Mesothelial cell of epicardium (in vitro differentiated cells): ENCODE measurements around the gene HMSD. TPM values are rescaled to one million over a fixed set of nuclear protein-coding genes. Genes with fewer than 3 reads are reported as not detected.

Source experiments
- total RNA-seq: library from RNA; stranded (reverse); gene quantifications from 3 replicates; pipeline ENCODE4 v1.2.1, GENCODE V29; 2021

The HMSD gene
- total RNA-seq, 1 donor from 2014 or later: 2.7 TPM

Other genes starting within 250 kb of the HMSD start
- not detected in 3 replicates for gene SERPINB11, start 246.3 kb upstream of the HMSD start, total RNA-seq
- 0.40 to 0.68 TPM (median 0.51 TPM) in 3 replicates for gene SERPINB7, start 173.9 kb upstream of the HMSD start, total RNA-seq
- 1.00 to 1.4 TPM (median 1.2 TPM) in 3 replicates for gene SERPINB2, start 61.6 kb upstream of the HMSD start, total RNA-seq
- gene SERPINB10, start 41.3 kb upstream of the HMSD start, total RNA-seq: not detected in 3 replicates
- gene SERPINB8, start 20.8 kb downstream of the HMSD start, total RNA-seq: 5.3 to 6.4 TPM (median 5.6 TPM) in 3 replicates
- gene LINC00305, start 199.8 kb downstream of the HMSD start, total RNA-seq: not detected in 3 replicates